NCI-H526 treated with DMSO at 0.1 percent for 48 hours (cell line): Measurements from ENCODE around the gene HSF5.

Source experiments
- DNase-seq: peaks from one replicate; lab custom pipeline; 2025; lab: John Stamatoyannopoulos, UW

Gene HSF5

GRCh38 chr17:58385359-58385899, 102.8 kb downstream of the HSF5 start:
- DNase-seq, result no peak

- DNase-seq, result no peak
These were observed 103.3 kb downstream of the HSF5 start for GRCh38 chr17:58384897-58385296.

- no peak for DNase-seq
These were observed 104.2 kb downstream of the HSF5 start for GRCh38 chr17:58383892-58384462.

GRCh38 chr17:58382872-58383242, 105.4 kb downstream of the HSF5 start:
- no peak for DNase-seq

GRCh38 chr17:58382108-58382871, 105.9 kb downstream of the HSF5 start:
- DNase-seq, result no peak

GRCh38 chr17:58381124-58382035, 106.8 kb downstream of the HSF5 start:
- no peak for DNase-seq

DNA sequence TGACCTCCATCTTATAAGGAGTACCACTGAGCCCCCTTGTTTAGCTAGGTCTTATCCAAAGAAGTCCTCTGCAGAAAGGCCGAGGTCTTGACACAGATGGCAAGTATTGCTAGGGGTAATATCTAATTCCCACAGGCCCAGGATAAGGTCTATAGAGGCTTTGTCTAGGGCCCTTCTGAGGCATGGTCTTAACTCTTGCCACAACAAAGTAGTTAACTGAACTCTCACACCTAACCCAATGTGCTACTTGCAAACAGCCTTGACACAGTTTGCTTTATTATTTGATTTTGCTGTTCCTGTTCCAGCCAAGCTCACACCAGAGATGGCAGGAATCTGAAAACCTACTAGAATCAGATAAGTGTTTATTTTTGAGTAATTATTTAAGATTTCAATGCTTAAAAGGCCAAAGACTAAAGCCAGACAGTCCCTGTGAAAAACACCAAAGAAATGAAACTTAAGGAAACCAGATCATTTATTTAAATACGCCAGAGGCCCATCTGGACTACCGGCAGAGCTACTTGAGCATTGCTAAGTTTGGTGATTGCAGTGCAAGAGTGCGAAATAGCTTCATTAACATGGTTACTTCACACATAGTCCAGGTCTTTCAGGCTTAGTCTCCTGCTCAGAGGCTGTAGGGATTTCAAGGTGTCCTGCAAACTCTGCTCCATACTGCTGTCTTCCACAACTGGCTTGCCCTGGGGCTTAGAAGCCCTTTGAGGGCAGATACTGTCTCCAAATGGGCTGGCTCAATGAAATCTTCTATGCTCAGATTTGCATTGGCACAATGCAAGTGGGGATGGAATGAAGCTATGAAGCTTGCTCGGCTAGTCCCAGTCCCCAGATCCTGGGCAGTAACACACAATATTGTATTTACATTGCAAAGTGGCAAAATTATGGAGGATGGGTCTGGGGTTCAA, 107.7 kb downstream of the HSF5 start:
- DNase-seq, result no peak

DNA sequence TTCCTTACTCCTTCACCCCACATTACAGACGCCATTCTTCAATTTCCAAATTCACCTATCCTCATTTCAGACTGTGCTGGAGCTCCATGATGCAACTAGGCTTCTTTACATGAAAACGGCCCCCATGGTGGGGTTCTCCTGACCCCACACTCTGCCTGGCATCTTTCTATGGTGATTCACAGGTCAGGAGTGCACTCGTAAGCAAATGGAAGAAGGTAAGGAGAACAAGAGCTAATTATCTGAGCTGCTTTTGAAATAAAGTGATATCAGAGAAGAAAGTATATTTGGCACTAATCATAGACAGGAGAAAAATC, 108.7 kb downstream of the HSF5 start:
- no peak for DNase-seq

DNA sequence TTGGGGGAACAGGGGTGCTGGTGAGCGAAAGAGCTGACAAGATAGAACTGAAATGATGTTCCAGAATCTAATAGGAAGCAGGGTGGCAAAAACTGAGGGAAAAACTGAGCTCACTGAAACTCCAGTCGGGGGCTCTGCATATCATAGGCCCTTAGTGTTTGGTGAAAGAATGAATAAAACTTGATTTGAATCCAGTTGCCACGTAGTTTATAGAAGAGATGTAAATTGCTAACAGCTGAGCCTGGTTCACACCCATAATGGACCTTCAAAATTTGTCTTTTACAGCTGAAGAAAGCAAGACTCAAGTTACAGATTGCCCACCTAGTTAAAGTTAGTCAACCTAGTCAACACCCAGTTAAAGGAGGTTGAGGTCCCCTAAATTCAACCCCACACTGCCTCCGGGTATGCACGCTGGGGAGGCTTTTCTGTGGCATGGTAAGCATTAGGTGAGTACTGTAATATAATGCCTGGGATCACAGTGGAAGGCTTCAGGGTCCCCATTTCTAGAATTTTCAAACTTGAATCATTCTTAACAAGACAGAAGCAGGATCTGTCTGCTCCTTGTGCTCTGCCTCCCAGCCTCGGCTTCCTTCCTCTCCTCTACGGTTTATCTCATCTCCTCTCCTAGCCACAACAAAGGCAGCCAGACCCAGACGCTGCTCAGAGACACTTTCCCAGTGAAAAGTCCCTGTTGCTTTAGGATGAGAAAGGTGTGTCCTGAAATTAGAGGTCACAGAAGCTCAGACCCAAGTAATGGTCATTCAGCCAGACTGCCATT, 109.3 kb downstream of the HSF5 start:
- no peak for DNase-seq

DNA sequence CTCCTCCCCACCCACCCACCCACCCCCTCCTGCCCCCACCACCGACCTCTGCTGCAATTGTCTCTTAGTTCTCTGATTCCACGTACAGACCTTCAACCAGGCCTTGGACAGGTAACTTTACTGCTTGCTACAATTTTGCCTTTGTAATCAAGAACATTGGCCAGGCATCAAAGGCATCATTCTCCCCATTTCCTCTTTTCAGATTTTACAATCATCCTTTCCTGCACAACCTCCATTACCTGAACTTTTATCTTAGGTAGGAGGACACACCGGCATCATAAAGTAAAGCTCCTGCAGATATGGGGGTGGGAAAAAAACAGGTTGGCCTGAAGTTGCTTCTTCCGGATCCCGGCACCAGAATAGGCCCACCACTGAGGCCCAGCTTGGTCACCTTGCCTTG, 110.5 kb downstream of the HSF5 start:
- DNase-seq, result no peak

DNA sequence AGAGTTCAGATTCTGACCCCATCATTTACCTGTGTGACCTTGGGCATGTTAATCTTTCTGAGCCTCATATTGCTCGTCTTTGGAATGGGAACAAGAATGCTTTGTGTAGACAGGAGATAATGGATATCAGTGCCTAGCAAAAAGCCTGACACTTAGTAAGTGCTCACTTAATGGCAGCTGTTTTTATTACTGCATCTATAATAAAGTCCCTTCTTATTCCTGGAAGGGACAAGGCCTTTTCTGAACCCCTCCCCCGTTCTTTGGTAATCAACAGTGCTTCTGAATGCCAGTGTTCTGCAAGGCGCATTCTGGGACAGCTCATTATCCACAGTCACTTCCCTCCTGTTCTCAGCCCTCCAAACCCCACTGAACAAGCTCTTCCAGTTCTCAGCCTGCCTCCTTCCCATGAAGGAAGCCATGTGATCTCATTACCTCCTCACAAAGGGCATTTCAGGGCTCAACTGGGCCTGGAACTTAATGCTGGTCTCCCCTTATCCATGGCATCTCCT, 111.1 kb downstream of the HSF5 start:
- no peak for DNase-seq

- no peak for DNase-seq
These were observed 111.7 kb downstream of the HSF5 start for GRCh38 chr17:58376472-58377000.

DNA sequence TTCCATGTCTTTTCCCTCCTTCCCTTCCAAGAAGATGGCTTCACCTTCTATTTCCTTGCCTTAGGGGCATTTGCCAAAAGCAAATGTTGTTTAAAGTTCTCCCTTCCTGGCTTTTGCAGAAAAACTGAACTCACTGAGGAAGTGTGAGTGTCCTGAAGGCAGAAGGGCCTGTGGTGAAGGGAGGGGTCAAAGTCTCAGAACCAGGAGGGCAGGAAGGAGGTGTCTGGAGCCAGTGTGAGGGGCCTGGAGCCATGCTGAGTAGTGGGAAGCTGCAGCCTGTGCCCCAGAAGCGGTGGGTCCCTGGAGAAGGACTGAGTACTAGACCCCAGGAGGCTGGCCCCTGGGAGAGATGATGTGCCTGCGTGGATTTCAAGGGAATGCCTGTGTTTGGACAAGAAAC, 112.4 kb downstream of the HSF5 start:
- DNase-seq, result no peak

- DNase-seq, result no peak
These were observed 113.0 kb downstream of the HSF5 start for GRCh38 chr17:58375256-58375655.

DNA sequence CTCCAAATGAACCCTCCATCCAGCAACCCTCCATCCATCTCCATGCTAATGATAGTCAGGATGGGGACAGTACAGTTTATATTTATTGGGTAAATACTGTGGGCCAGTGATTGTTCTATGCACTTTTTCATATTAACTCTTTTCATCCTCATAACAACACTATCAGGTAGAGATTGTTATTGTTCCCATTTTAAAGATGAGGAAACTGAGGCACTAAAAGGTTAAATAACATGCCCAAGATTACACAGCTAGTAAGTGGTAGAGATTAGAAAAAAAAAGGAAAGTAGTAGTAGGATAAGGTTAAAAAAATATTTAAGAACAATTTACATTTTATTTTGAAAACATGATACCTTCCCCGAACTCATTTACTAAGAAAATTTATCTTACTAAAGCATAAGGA, 114.3 kb downstream of the HSF5 start:
- no peak for DNase-seq

DNA sequence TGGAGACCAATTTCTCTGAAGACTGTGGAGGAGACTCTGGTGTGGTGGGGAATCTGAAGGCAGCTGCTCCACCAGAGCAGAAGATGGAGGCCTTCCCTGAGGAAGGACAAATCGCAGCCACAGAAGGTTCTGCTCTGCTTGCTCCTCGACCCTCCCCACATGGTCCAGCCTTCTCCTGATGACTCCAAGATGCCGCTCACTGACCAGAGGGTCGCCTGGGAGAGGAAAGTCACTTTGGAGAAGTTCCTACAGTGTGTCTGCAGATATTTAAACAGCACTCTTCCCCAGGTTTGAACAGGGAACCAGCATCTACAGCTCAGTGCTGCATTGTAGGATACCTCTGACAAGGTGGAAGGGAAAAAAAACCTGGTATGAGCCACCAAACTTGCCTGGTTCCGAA, 115.2 kb downstream of the HSF5 start:
- DNase-seq, result no peak

DNA sequence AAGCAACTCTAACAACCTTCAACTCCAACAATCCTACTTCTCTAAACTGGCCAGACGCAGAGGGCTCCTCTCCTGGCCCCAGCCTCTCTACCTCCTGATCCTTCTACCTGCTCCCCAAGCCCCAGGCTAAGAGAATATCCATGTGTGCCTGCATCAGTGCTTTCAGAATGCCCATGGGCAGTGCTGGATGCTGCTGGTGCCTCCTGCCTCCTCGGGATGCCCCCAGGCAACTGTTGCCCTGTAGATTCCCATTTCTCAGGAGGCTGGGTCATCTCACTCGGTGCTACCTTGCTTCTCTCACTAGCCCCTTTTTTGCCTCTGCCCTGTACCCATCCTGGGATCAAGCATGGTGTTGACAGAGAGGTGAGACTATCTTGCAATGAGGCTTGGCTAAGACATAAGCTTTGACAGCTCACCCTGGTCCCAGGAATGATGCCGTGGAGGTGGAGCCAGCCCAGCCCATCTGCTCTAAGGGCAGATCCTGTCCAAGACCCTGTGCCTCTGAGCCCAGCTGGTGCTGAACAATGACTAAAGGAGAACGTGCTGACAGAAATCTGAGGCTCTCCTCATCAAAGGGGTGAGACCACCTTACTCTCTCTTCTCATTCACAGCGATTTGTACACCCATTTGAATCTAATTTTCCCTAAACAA, 116.8 kb downstream of the HSF5 start:
- no peak for DNase-seq

DNA sequence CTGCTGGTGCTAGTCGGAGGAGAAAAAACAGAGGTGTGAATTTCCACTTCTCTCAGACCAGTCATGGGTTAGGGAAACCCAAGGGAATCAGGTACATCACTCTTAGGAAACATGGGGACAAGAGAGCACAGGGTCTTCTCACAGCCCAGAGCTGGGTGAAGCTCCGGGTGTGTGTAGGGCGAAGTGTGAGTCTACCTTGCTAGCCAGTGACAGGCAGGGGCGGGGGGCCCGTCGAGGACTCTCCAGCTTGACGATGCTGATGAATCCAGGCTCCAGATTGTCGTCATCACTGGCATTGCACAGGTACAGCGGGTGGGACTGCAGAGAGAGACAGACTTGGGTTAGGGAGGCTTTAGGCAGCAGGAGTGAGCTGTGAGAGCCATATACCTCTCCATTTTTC, 117.5 kb downstream of the HSF5 start:
- DNase-seq, result no peak

DNA sequence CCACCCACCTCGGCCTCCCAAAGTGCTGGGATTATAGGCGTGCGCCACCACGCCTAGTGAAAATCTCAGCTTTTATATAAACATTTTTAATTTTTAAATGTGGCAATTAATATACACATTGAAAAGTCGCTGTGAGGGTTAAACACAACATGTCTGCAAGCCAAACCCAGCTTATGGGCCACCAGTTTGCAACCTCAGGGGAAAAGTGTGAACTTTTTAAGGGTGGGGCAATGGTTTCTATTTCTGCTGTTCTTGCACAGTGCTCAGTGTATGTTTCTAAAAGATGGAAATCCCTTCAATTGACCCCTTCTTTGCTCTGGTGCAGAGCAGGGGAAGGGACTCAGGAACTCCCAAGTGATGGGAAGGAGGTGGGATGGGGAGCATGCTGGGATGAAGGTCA, 117.9 kb downstream of the HSF5 start:
- no peak for DNase-seq
